GM10248 (cell line): ENCODE data around the gene CSK.

Experiments
- CTCF ChIA-PET: fragments of 300-600 bp; sonication (Branson Sonifier 250); formaldehyde crosslinking; extraction: SDS; loops from one replicate; lab custom pipeline; 2021; ENCODE audit warnings: antibody characterized with exemption; lab: Yijun Ruan, JAX
- POLR2A ChIA-PET: fragments of 350-650 bp; sonication (Branson Sonifier 250); formaldehyde crosslinking; extraction: SDS; loops from one replicate; lab custom pipeline; 2020; ENCODE audit warnings: antibody characterized with exemption; lab: Yijun Ruan, JAX
- DNase-seq: peaks from one replicate; pipeline ENCODE4 v3.0.0; 2012; ENCODE audit errors: extremely low spot score
- TF ChIP-seq, protein P1 (sequence below): IDR thresholded peaks from 2 replicates; pipeline ENCODE4 v1.5.1; 2012; ENCODE audit warnings: mild to moderate bottlenecking, low read depth; ENCODE audit errors: extremely low read depth, missing control alignments, control extremely low read depth

CSK gene

DNA sequence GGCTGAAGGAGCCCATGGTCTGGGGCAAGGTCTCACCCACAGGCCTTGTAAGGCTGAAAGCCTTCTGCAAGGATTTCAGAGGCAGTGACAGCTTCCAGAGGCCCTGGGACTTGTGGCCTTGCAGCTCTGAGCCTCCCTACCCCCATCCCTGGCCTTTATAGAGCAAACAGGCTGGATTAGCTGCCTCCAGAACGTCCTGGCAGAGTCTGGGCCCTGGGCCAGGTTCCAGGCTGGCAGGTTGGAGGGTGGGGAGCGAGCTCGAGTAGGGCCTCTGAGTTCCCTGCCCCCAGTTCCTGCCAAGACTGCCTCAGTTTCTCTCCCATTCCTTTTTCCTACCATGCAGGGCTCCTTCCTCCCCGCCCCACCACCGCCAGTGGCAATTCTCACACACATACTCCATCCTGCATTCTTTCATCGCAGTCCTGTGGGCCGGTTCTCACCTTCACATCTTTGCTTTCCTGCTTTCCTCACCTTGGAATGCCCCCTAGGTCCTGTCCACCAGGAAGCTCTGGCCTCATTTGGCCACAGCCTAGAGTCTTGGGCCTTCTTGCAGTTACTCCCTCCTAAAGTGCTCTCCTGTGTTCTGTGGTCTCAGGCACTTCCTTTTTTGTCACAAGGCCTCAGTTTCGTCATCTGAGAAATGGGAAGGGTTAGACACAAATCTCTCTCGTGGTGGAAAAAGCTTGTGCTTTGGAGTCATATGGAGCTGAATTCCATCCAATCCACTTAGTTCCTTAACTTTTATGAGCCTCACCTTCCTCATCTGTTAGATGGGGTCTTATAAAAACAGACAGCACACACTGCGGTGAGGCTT is 33.4 kb downstream of the CSK start:
- no peak for DNase-seq
- ChIA-PET POLR2A (interaction anchor here (0.8 kb wide), 1 partner anchor 10 kb away, joined by 5 read pairs; no protein-coding TSS in a partner anchor), CTCF (interaction anchor here (1.1 to 1.7 kb wide), 7 partner anchors 11 to 201 kb away, joined by 3 to 6 read pairs (median 4); partner anchors contain the start of gene CPLX3)
- TF ChIP-seq, protein P1, sequence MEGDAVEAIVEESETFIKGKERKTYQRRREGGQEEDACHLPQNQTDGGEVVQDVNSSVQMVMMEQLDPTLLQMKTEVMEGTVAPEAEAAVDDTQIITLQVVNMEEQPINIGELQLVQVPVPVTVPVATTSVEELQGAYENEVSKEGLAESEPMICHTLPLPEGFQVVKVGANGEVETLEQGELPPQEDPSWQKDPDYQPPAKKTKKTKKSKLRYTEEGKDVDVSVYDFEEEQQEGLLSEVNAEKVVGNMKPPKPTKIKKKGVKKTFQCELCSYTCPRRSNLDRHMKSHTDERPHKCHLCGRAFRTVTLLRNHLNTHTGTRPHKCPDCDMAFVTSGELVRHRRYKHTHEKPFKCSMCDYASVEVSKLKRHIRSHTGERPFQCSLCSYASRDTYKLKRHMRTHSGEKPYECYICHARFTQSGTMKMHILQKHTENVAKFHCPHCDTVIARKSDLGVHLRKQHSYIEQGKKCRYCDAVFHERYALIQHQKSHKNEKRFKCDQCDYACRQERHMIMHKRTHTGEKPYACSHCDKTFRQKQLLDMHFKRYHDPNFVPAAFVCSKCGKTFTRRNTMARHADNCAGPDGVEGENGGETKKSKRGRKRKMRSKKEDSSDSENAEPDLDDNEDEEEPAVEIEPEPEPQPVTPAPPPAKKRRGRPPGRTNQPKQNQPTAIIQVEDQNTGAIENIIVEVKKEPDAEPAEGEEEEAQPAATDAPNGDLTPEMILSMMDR, result no peak

DNA sequence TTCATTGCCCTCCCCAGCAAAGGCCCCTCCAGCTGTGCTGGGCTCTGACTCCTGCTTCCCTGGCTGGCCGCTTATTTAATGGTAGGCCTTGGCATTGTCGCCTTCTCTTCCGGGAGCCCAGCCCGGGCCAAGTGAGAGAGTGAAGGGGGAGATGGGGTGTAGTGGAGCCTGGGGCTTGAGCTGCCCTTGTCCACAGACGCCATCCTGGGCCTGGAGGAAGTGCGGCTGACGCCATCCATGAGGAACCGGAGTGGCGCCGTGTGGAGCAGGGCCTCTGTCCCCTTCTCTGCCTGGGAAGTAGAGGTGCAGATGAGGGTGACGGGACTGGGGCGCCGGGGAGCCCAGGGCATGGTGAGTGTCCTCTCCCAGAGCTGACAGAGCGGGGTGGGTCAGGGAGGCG is 34.1 kb downstream of the CSK start:
- ChIA-PET POLR2A (interaction anchor here (0.5 to 0.8 kb wide), 3 partner anchors 11 to 146 kb away, joined by 3 to 5 read pairs (median 3); no protein-coding TSS in a partner anchor), CTCF (interaction anchor here (1.2 to 1.7 kb wide), 6 partner anchors 10 to 201 kb away, joined by 3 to 6 read pairs (median 4); partner anchors contain the start of gene CPLX3)
- TF ChIP-seq, protein P1, result no peak
- no peak for DNase-seq

DNA sequence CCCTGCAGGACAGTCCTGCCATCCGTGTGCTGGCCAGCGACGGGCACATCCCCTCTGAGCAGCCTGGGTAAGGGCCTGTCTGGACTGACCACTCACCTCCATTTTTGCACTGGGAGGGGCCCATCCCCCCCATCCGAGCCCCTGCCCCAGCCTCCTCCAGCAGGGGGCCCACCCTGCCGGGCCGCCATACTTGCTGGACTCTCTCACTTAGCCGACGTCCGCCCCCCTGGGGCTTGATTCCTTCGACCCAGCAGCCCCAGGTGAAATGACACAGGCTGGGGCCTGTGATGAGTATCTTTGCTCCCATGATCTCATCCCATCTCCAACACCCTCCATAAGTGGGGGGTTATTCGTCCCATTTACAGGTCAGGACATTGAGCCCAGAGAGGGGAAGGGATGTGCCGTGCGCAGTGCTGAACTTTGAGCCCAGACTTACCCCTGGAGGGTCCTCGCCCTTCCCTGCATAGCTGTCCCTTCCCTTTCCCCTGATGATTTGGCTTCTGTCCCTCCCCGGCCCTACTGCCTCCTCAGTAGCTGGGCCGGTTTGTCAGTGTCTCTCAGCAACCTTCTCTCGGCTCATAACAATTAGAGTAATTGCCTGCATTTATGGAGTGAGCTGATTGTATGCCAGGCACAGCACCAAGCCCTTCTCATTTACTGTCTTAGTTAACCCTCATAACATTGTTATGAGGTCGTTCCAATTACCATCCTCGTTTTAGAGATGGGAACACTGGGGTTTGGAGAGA is 34.9 kb downstream of the CSK start:
- TF ChIP-seq, protein P1, result no peak
- no peak for DNase-seq
- ChIA-PET POLR2A (interaction anchor here (0.5 to 0.6 kb wide), 2 partner anchors 25 to 146 kb away, joined by 3 read pairs; no protein-coding TSS in a partner anchor), CTCF (interaction anchor here (1.4 to 2.9 kb wide), 4 partner anchors 10 to 202 kb away, joined by 3 to 8 read pairs (median 4); partner anchors contain the start of gene CPLX3)

DNA sequence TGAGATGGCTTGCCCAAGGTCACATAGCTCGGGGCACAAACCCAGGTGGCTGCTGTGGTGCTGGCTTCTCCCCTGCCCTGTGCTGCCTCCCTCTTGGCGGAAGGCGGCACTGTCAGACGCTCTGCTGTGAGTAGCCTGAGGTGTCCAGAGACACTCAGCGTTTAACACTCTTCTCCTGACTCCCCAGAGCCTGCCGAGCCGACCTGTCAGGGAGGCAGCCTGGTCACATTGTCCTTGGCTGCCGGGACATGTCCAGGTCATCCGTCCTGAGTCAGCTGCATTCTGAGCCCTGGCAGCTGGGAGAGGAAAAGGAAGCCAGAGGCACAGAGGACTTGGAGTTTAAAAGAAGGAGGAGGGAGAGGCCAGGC is 35.5 kb downstream of the CSK start:
- ChIA-PET CTCF (interaction anchor here (1.4 to 2.9 kb wide), 2 partner anchors 18 to 46 kb away, joined by 4 to 8 read pairs; no protein-coding TSS in a partner anchor), POLR2A (no interaction called here)
- DNase-seq, result no peak
- TF ChIP-seq, protein P1, result no peak

DNA sequence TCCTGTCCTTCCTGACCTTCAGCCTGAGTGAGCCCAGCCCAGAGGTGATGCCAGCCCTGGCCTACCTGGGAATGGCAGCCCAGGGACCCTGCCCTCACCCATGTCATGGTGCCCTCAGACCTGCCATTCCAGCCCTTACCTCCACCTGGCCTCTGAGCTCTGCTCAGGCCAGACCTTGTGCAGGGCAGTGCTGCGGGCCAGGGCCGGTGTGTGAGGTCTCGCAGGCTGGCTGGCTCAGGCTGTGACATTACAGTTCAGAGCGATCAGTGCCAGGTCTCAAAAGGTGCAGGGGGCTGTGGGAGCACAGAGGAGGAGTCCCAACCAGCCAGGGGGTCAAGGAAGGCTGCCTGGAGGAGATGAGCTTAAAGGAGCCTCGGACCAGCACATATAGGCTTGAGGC is 38.2 kb downstream of the CSK start:
- CTCF ChIA-PET, result interaction anchor here (0.7 to 2.2 kb wide), 8 partner anchors 9 to 184 kb away, joined by 3 to 12 read pairs (median 4); no protein-coding TSS in a partner anchor
- TF ChIP-seq, protein P1, result no peak
- DNase-seq, result no peak
- POLR2A ChIA-PET, result no interaction called here
